Bone marrow (tissue), 2 donors: Measurements from ENCODE around the gene CLASP1.
"Not testable (repeated sequence)": the region's sequence is repeated elsewhere in the genome, so short reads cannot be mapped to it uniquely, and the experiment has no call there.

Experiments
- DNase-seq, 2 donors: peaks; one replicate each; lab custom pipeline; 2025; lab: John Stamatoyannopoulos, UW

The CLASP1 gene

DNA sequence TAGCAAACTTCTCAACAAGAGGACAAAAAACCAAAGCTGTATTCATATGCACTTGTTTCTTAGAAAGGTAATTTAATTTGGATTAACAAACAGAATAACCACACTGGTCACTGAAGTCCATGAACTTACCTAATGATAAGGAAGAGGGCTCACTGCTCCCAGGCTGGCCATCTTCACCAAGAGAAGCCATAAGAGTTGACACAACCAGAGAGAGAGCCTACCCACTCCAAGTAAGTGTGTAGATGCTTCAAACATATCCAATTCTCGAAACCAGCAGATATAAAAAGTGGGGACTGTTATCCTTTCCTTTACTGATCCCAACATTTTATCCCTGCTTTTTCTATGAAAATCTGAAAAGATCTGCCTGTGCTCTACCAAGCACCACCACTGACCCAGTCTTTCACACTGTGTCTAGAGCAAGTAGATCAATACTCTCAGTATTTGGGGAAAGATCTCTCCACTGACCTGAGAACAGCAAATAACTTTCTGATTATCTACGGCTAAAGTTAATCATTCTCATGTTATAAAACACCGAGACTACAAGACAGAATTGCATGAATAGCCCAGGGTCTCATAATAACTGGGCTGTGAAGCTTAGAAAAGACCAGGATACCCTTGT is 230.1 kb downstream of the CLASP1 start:
- no peak for DNase-seq

GRCh38 chr2:121418494-121419058 is 230.7 kb downstream of the CLASP1 start:
- DNase-seq = no peak

GRCh38 chr2:121417826-121418225 is 231.4 kb downstream of the CLASP1 start:
- no peak for DNase-seq

- DNase-seq = no peak
Measured at GRCh38 chr2:121415727-121416126, 233.5 kb downstream of the CLASP1 start.

GRCh38 chr2:121412349-121412748 is 236.9 kb downstream of the CLASP1 start:
- no peak for DNase-seq

GRCh38 chr2:121409966-121410365 is 239.3 kb downstream of the CLASP1 start:
- DNase-seq = no peak

DNA sequence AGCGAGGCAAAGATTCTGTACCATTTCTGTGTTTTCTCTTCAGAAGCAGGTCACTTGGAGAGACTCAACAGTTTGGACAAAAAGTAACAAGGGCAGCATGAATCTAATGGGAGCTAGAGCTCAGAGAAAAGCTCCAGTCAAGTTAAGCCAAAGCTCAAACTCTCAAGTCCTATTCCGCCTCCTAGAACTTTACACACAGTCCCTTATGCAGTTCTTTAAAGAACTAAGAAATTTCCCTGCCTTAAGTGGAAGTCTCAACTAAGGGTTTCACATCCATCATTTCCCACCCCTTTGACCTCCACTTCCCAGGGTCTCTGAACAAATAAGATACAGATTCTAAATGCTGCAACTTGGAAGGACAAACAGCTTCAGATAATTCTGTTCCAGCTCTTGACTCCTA is 239.9 kb downstream of the CLASP1 start:
- no peak for DNase-seq

GRCh38 chr2:121408641-121409040 is 240.6 kb downstream of the CLASP1 start:
- no peak for DNase-seq

DNA sequence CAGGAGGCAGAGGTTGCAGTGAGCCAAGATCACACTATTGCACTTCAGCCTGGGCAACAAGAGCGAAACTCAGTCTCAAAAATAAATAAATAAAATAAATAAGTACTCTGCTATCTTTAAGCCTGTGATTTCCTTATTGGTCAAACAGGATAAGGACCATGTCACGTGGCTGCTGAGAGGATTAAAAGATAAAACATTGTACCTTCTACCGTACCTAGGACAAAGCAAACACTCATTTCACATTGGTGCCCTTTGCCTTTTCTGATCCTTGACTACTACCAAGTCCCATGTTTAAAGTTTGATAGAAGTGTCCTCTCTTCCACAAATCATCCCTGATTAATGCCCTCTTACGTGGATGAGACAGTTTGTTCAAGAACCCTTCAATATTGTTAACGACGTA is 244.0 kb downstream of the CLASP1 start:
- DNase-seq = no peak

- DNase-seq = no peak
Measured at GRCh38 chr2:121400201-121400600, 249.1 kb downstream of the CLASP1 start.

DNA sequence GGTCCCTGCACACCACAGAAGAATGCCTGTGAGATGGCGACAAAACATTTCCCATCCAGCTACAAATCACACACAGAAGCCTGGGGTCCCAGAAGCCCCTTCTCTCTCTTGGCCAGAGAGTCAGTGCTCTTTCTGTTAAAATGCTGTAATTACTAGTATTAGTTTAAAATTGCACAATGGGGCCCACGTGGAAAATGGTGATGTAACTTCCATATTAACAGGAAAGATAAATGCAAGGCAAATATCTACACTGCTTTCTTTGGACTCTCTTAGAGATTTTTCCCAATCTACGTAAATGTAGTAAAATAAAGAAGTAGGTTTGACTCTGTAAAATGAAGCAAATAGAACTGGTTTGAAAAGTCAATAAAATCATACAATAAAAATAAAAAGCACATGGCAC is 250.4 kb downstream of the CLASP1 start:
- no peak for DNase-seq

GRCh38 chr2:121390082-121390692 is 259.1 kb downstream of the CLASP1 start:
- DNase-seq = no peak

- no peak for DNase-seq
Measured at GRCh38 chr2:121388371-121388770, 260.9 kb downstream of the CLASP1 start.

DNA sequence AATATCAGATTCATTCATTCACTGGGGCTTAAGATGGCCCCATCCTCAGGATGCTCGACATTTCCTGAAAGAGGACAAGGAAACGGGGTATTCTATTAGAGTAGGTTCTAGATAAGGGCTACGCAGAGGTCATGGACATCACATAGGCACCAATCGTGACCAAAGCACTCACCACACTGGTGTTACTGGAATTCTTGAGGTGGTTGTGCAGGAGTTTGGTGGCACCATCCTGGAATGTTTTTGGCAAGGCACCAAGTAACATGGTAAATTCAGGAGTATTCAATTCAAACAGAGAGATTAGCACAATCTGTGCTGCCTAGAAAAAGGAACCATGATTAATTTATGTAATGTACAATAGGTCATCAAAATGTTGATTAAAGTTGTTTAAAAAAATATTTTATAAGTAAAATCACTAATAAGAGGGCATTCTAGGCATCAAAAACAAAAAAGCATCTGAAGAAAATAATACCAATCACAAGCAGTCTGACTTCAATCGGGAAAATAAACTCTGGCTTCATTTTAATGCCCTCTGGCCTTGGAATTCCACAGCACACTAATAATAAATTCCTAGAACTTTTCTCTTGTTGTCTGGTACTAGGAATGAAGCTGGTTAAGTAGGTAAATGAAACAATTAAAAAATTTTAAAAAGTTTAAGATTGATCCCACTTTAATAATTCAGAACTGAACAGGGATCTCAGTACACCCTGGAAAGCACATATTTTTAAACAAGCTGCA is 261.5 kb downstream of the CLASP1 start:
- DNase-seq = no peak

- no peak for DNase-seq
Measured at GRCh38 chr2:121386707-121387106, 262.6 kb downstream of the CLASP1 start.

DNA sequence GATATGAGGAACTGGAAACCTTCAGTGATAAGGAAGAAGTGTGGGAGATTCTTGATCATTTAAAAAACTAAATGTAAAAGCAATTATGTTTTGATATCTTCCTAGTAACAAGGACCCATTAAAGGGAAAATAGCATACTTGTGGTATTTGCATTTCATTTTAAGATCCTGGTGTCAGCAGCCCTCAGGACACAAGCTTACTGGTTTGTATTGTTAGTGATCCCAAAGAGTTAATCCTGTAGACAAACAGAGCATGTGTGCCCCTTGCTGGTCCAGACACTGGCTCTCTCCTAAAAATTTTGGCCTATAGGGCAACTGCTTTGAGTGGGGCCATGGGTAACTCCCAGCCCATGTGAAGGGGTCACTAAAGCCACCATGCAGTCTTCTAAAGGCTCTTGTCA is 263.2 kb downstream of the CLASP1 start:
- DNase-seq = no peak

DNA sequence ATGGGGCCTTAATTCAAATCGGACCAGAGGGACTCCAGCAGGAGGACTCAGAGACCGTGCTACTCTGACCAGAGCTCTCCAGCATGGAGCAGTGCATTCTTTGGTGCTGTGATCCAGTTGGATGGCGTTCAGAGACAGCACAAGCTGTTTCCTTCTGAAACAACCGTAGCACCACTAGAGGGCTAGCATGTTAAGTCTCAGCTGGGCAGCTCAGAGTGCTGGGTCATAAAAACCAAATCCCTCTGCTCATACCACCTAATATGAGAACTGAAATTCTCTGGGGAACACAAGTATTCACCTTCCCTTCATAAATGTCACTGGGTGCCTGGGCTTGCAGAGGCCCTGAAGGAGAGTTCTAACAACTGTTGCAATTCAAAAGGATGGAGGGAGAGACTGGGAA is 266.5 kb downstream of the CLASP1 start:
- DNase-seq = no peak

DNA sequence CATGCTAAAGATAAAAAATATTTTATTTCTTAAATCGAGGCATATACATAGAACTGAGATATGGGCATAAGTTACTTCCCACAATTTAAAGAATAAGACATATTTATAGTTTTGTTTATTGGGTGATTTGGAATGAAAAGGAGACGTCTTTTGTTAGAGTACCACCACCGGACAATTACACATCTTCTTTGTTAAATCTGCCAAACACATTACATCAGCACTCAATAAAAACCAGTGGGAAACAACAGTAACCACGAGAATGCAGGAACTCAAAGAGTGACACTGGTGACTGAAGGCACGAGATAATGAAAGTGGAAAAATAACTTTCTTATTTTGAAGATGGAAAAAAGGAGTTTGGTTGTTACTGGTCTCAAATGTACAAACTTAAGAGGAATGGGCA is 271.6 kb downstream of the CLASP1 start:
- no peak for DNase-seq

DNA sequence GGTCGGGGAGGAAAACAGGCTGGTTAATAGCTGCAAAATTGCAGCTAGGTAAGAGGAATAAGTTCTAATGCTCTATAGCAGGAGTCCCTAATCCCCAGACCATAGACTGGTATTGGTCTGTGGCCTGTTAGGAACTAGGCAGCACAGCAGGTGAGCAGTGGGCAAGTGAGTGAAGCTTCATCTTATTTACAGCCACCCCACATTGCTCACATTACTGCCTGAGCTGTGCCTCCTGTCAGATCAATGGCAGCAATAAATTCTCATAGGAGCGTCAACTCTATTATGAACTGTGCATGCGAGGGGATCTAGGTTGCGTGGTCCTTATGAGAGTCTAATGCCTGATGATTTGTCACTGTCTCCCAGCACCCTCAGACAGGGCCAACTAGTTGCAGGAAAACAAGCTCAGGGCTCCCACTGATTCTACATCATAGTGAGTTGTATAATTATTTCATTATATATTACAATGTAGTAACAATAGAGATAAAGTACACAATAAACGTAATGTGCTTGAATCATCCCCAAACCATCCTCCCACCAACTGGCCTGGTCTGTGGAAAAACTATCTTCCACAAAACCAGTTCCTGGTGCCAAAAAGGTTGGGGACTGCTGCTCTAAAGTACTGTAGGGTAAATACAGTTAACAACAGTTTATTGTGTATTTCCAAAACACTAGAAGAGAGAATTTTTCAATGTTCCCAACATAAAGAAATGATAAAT is 272.6 kb downstream of the CLASP1 start:
- DNase-seq = no peak

DNA sequence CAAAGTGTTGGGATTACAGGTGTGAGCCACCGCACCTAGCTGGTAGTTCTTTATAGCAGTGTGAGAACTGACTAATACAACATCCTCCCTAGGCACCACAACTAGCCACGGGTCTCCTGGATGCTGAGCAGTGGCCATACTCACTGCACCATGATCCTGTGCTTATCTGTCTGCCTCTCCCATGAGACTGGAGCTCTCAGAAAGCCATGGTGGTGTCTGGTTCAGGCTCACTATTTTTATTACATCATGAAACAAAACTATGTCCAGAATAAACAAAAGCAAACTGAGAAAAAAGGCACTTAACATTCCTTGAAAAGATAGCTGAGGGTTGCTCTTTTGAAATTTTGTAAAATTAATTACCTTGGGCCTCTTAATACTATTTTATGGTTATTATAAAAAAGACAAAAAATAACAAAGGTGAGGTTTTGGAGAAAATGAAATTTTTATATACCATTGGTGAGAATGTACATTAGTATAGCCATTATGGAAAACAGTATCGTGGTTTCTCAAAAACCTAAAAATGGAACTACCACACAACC is 273.6 kb downstream of the CLASP1 start:
- no peak for DNase-seq

- not testable (repeated sequence) for DNase-seq
Measured at GRCh38 chr2:121374412-121375075, 274.7 kb downstream of the CLASP1 start.
